H1 (cell line): ENCODE results near the gene PML. TPM values are rescaled to one million over a fixed set of nuclear protein-coding genes. Genes with fewer than 3 reads are reported as not detected.

Experiments used
- CTCF ChIA-PET: fragments of 300-600 bp; sonication (Branson Sonifier 250); formaldehyde crosslinking; loops from one replicate; lab custom pipeline; 2021; ENCODE audit not compliant: partially characterized antibody; lab: Charles Lee
- POLR2A ChIA-PET: fragments of 300-600 bp; sonication (Branson Sonifier 250); formaldehyde crosslinking; loops from one replicate; lab custom pipeline; 2021; ENCODE audit warnings: inconsistent platforms; ENCODE audit not compliant: partially characterized antibody; lab: Charles Lee
- DNase-seq, 2 experiments: peaks; one replicate each; pipeline versions ENCODE4 v3.0.0 to v3.0.0-alpha.2; 2010 to 2022; ENCODE audit warnings: low spot score in 2 of 2, low read depth in 1 of 2, mixed read lengths in 1 of 2
- FAIRE-seq: peaks from 2 replicates; lab custom pipeline; 2011; peaks lifted over from hg19 to GRCh38; lab: Jason Lieb, UNC
- H2AFZ ChIP-seq: 2 replicates; pipeline ENCODE4 v1.8.1; 2012; ENCODE audit warnings: low read length, inconsistent platforms
- H2AK5ac ChIP-seq: 2 replicates; pipeline ENCODE4 v1.6.1; 2013; ENCODE audit warnings: low read depth, low read length
- H2BK120ac ChIP-seq: replicated peaks from 2 replicates; pipeline ENCODE3; 2013; ENCODE audit warnings: low read depth, low read length, inconsistent platforms
- H2BK12ac ChIP-seq: 2 replicates; pipeline ENCODE4 v1.6.1; 2013; ENCODE audit warnings: low read depth, low read length
- H2BK15ac ChIP-seq: 2 replicates; pipeline ENCODE4 v1.6.1; 2013; ENCODE audit warnings: low read length
- H2BK20ac ChIP-seq: 2 replicates; pipeline ENCODE4 v1.6.1; 2013; ENCODE audit warnings: low read length
- H2BK5ac ChIP-seq: 2 replicates; pipeline ENCODE4 v1.6.1; 2013; ENCODE audit warnings: low read depth, low read length
- H3K14ac ChIP-seq: 2 replicates; pipeline ENCODE4 v1.6.1; 2013; ENCODE audit warnings: inconsistent platforms; ENCODE audit not compliant: insufficient read length
- H3K18ac ChIP-seq: 2 replicates; pipeline ENCODE4 v1.6.1; 2013; ENCODE audit warnings: low read length; ENCODE audit errors: extremely low read depth
- H3K23ac ChIP-seq: 2 replicates; pipeline ENCODE4 v1.6.1; 2013; ENCODE audit warnings: inconsistent platforms; ENCODE audit not compliant: insufficient read length
- H3K23me2 ChIP-seq: 2 replicates; pipeline ENCODE4 v1.6.1; 2013; ENCODE audit warnings: low read depth, low read length
- H3K27ac ChIP-seq: 2 replicates; pipeline ENCODE4 v1.6.1; 2011; ENCODE audit warnings: low read depth, low read length, inconsistent platforms
- H3K27me3 ChIP-seq, 4 experiments: replicated peaks in 1 of 4; 1 replicate in 1 of 4; 2 replicates in 3 of 4; pipeline versions ENCODE4 v1.6.1 to v1.8.1; 2011 to 2013; ENCODE audit warnings: low read length in 3 of 4, mild to moderate bottlenecking in 3 of 4, inconsistent platforms in 2 of 4, mixed read lengths in 2 of 4, moderate library complexity in 1 of 4; ENCODE audit not compliant: control insufficient read depth in 3 of 4, insufficient read depth in 3 of 4; ENCODE audit errors: extremely low read depth in 1 of 4
- H3K36me3 ChIP-seq, 4 experiments: 2 replicates each; pipeline versions ENCODE4 v1.6.1 to v1.8.1; 2011 to 2013; ENCODE audit warnings: mild to moderate bottlenecking in 4 of 4, low read length in 3 of 4, moderate library complexity in 2 of 4, control low read depth in 1 of 4, inconsistent platforms in 1 of 4; ENCODE audit not compliant: insufficient read depth in 4 of 4, control insufficient read depth in 2 of 4
- H3K4ac ChIP-seq: replicated peaks from 2 replicates; pipeline ENCODE3; 2013; ENCODE audit warnings: low read length, low read depth, mixed read lengths, inconsistent platforms; ENCODE audit not compliant: insufficient read length
- H3K4me1 ChIP-seq, 4 experiments: replicated peaks in 1 of 4; 1 replicate in 1 of 4; 2 replicates in 3 of 4; pipeline versions ENCODE4 v1.6.1 to v1.8.1; 2011 to 2013; ENCODE audit warnings: low read length in 3 of 4, inconsistent platforms in 2 of 4, mixed read lengths in 1 of 4; ENCODE audit not compliant: insufficient read depth in 4 of 4, control insufficient read depth in 3 of 4
- H3K4me2 ChIP-seq, 2 experiments: 2 replicates each; pipeline versions ENCODE4 v1.6.1 to v1.8.1; 2011 to 2013; ENCODE audit warnings: low read depth in 2 of 2, low read length in 2 of 2, control low read depth in 1 of 2, inconsistent platforms in 1 of 2, mild to moderate bottlenecking in 1 of 2; ENCODE audit not compliant: insufficient read depth in 1 of 2
- H3K4me3 ChIP-seq, 4 experiments: fragments of 200-600, 300-600 bp in 1 of 4; sonication (generic), shearing (Covaris generic), sonication (Bioruptor Twin) in 1 of 4; 2 replicates each; pipeline versions ENCODE4 v1.5.1 to v1.8.1; 2011 to 2016; ENCODE audit warnings: low read length in 4 of 4, low read depth in 3 of 4, control low read depth in 2 of 4, inconsistent platforms in 2 of 4, mild to moderate bottlenecking in 2 of 4, mixed read lengths in 1 of 4, moderate library complexity in 1 of 4; ENCODE audit not compliant: insufficient read depth in 2 of 4; ENCODE audit errors: extremely low read depth in 1 of 4
- H3K56ac ChIP-seq: replicated peaks from 2 replicates; pipeline ENCODE3; 2013; ENCODE audit warnings: low read depth, mild to moderate bottlenecking, mixed read lengths, low read length, inconsistent platforms; ENCODE audit not compliant: insufficient read length
- H3K79me1 ChIP-seq: 2 replicates; pipeline ENCODE4 v1.6.1; 2013; ENCODE audit warnings: low read depth, low read length, control low read depth
- H3K79me2 ChIP-seq, 2 experiments: 2 replicates each; pipeline versions ENCODE4 v1.6.1 to v1.8.1; 2012 to 2013; ENCODE audit warnings: low read length in 2 of 2, mild to moderate bottlenecking in 2 of 2, inconsistent platforms in 1 of 2; ENCODE audit not compliant: insufficient read depth in 2 of 2, control insufficient read depth in 1 of 2
- H3K9ac ChIP-seq, 4 experiments: replicated peaks in 1 of 4; 1 replicate in 1 of 4; 2 replicates in 3 of 4; pipeline versions ENCODE4 v1.6.1 to v1.8.1; 2011 to 2013; ENCODE audit warnings: low read depth in 3 of 4, low read length in 3 of 4, control low read depth in 2 of 4, mild to moderate bottlenecking in 2 of 4, moderate library complexity in 2 of 4, inconsistent platforms in 1 of 4; ENCODE audit errors: extremely low read depth in 1 of 4
- H3K9me3 ChIP-seq, 2 experiments: 2 replicates each; pipeline versions ENCODE4 v1.6.1 to v1.8.1; 2012 to 2013; ENCODE audit warnings: mild to moderate bottlenecking in 2 of 2, moderate library complexity in 2 of 2, control low read depth in 1 of 2, inconsistent platforms in 1 of 2, low read depth in 1 of 2, low read length in 1 of 2, mixed read lengths in 1 of 2; ENCODE audit not compliant: insufficient read depth in 2 of 2
- H4K20me1 ChIP-seq, 2 experiments: replicated peaks in 1 of 2; 2 replicates each; pipeline versions ENCODE3 to v1.8.1; 2011 to 2013; ENCODE audit warnings: inconsistent platforms in 2 of 2, low read length in 2 of 2, mild to moderate bottlenecking in 1 of 2; ENCODE audit not compliant: insufficient read depth in 2 of 2, control insufficient read depth in 1 of 2
- H4K5ac ChIP-seq: 2 replicates; pipeline ENCODE4 v1.6.1; 2013; ENCODE audit warnings: low read length, low read depth, mixed read lengths, inconsistent platforms; ENCODE audit not compliant: insufficient read length
- H4K8ac ChIP-seq: 2 replicates; pipeline ENCODE4 v1.8.0; 2013; ENCODE audit warnings: mild to moderate bottlenecking, moderate library complexity, low read length, inconsistent platforms; ENCODE audit not compliant: insufficient read depth; ENCODE audit errors: extremely low read depth
- H4K91ac ChIP-seq: replicated peaks from 2 replicates; pipeline ENCODE3; 2013; ENCODE audit warnings: low read length, mixed read lengths, inconsistent platforms; ENCODE audit not compliant: insufficient read length
- HDAC2 ChIP-seq, 2 experiments: fragments of 300-600 bp in 1 of 2; sonication (generic) in 1 of 2; IDR thresholded peaks; 2 replicates each; pipeline ENCODE4 v1.6.1; 2011 to 2012; ENCODE audit warnings: low read depth in 2 of 2, low read length in 2 of 2, mild to moderate bottlenecking in 2 of 2, moderate library complexity in 2 of 2, borderline replicate concordance in 1 of 2, inconsistent platforms in 1 of 2
- NANOG ChIP-seq: IDR thresholded peaks from 2 replicates; pipeline ENCODE4 v1.6.1; 2011; ENCODE audit warnings: low read length, low read depth, mild to moderate bottlenecking, inconsistent platforms; ENCODE audit not compliant: insufficient read depth, poor library complexity, severe bottlenecking
- RBBP5 ChIP-seq: IDR thresholded peaks from 2 replicates; pipeline ENCODE4 v1.7.1; 2012; ENCODE audit warnings: low read depth, mild to moderate bottlenecking, inconsistent platforms, low read length, moderate library complexity, borderline replicate concordance
- RFX5 ChIP-seq: IDR thresholded peaks from 2 replicates; pipeline ENCODE4 v1.6.1; 2011; ENCODE audit warnings: low read depth, low read length, improper control_type of control experiment, borderline replicate concordance
- SAP30 ChIP-seq: fragments of 300-600 bp; sonication (generic); IDR thresholded peaks from 2 replicates; pipeline ENCODE4 v1.7.1; 2012; ENCODE audit warnings: low read length, moderate library complexity, mild to moderate bottlenecking, inconsistent platforms; ENCODE audit not compliant: insufficient read depth, insufficient replicate concordance
- SIRT6 ChIP-seq: IDR thresholded peaks from one replicate; pipeline ENCODE4 v1.7.1; 2012; ENCODE audit warnings: low read length, inconsistent platforms
- SIX5 ChIP-seq: IDR thresholded peaks from 2 replicates; pipeline ENCODE4 v1.6.1; 2011; ENCODE audit warnings: mild to moderate bottlenecking, low read depth, low read length
- WGBS, 2 experiments: shearing (Covaris generic) in 1 of 2; methylation state at CpG; one replicate each; pipeline versions ENCODE4 v1.1.6 to v1.1.7; 2013 to 2015; ENCODE audit warnings: low lambda C conversion rate in 2 of 2, mixed read lengths in 2 of 2, inconsistent platforms in 1 of 2, low coverage in 1 of 2, missing lambda C conversion rate in 1 of 2; ENCODE audit not compliant: insufficient replicate concordance in 2 of 2, insufficient coverage in 1 of 2, insufficient read length in 1 of 2; ENCODE audit errors: extremely low coverage in 1 of 2, missing lambda C conversion rate in 1 of 2; 5-methylcytosine and 5-hydroxymethylcytosine counted together
- polyA plus RNA-seq, 7 experiments: library from polyadenylated mRNA; depleted of rRNA in 3 of 7; stranded (reverse) in 5 of 7; unstranded in 2 of 7; fragments of >200 nt in 5 of 7; fragments of 200-250 nt in 2 of 7; gene quantifications; 1 replicate in 5 of 7; 2 replicates in 1 of 7; 4 replicates in 1 of 7; pipeline versions ENCODE4 v1.2.1 to v1.2.3, GENCODE V29; 2011 to 2013; ENCODE audit warnings: missing spikeins in 2 of 7, mixed read lengths in 2 of 7
- total RNA-seq: library from RNA; stranded (reverse); fragmentation: NEBNext Ultra II Directional; extraction: Animal tissue kit (Norgen Biotek cat#: 25700); gene quantifications from 2 replicates; pipeline ENCODE4 v1.2.1, GENCODE V29; 2021

PML gene
- total and polyA plus RNA-seq, 2 of the 8 experiments (the other 6 are each of a cell fraction or from before 2014, with no cell fraction given), result 14.9 to 30.3 TPM

GRCh38 chr15:73978896-73979295, 15.6 kb upstream of the PML start:
- Histone ChIP-seq H3K4ac (no peak overlapping the region), H3K23ac (no peak overlapping the region), H4K91ac (no peak overlapping the region), H4K8ac (no peak overlapping the region), H4K5ac (no peak overlapping the region), H3K9me3 (no peaks in the 10 kb centered on the region; a peak in 1 of 4 replicates), H3K36me3 (no peaks in the 10 kb centered on the region), H2AFZ (no peak overlapping the region), H3K9ac (no peak overlapping the region), H3K4me1 (no peaks in the 10 kb centered on the region), H3K4me2 (no peak overlapping the region), H3K14ac (no peak overlapping the region), H3K79me2 (no peaks in the 10 kb centered on the region), H3K27ac (no peak overlapping the region), H2BK20ac (no peak overlapping the region), H2AK5ac (no peak overlapping the region), H3K27me3 (no peaks in the 10 kb centered on the region), H3K79me1 (no peaks in the 10 kb centered on the region), H2BK12ac (no peak overlapping the region), H3K23me2 (no peaks in the 10 kb centered on the region), H3K56ac (no peak overlapping the region), H2BK120ac (no peak overlapping the region), H2BK15ac (no peak overlapping the region), H2BK5ac (no peak overlapping the region), H3K18ac (no peak overlapping the region), H4K20me1 (no peaks in the 10 kb centered on the region), H3K4me3 (no peak overlapping the region)
- POLR2A ChIA-PET, result no interaction called here
- CTCF ChIA-PET, result interaction anchor here (0.5 to 12.9 kb wide), 7 partner anchors 11 to 183 kb away, joined by 3 to 167 read pairs (median 3); partner anchors contain the start of genes PML and STOML1
- no peak for FAIRE-seq
- TF ChIP-seq SIX5 (no peak), SIRT6 (no peak), HDAC2 (IDR thresholded peaks at IDR 0.05; ENCODE audit: borderline replicate concordance in 1 of 2, low read depth in 2 of 2, low read length in 2 of 2) (no peak), RBBP5 (no peak), SAP30 (no peak), RFX5 (no peak), NANOG (no peak)
- WGBS, 2 experiments, result 81% methylated on average over 3 of the region's 3 CpGs; no CpG with 5 or more reads in 1 of the 2 experiments
- DNase-seq, result no peak
